ENCODE results near the gene SRSF3. TPM values are rescaled to one million over a fixed set of nuclear protein-coding genes. Genes with fewer than 3 reads are reported as not detected.

SRSF3 gene
- polyA plus RNA-seq, 1 donor from 2014 or later = 393 TPM

GRCh38 chr6:36560822-36561221 is 33.3 kb upstream of the SRSF3 start:
- Histone ChIP-seq H3K9me2 (ENCODE audit: insufficient read depth, low read length) (no peaks in the 10 kb centered on the region), H3K9me3 (ENCODE audit: low read length) (no peaks in the 10 kb centered on the region), H3K27me3 (ENCODE audit: insufficient read depth, low read depth, low read length) (no peaks in the 10 kb centered on the region), H3K27ac (ENCODE audit: low read length) (no peak overlapping the region), H2AFZ (ENCODE audit: low read depth, low read length) (no peak overlapping the region), H3K4me3 (ENCODE audit: low read length) (no peak overlapping the region), H4K20me1 (ENCODE audit: insufficient read depth) (no peaks in the 10 kb centered on the region), H3K79me2 (replicated peaks; ENCODE audit: insufficient read depth, low read length) (no peaks in the 10 kb centered on the region), H3K36me3 (ENCODE audit: insufficient read depth, low read length) (no peaks in the 10 kb centered on the region), H3K9ac (ENCODE audit: low read length) (no peak overlapping the region), H3F3A (ENCODE audit: insufficient read depth, low read length, poor library complexity, severe bottlenecking) (no peaks in the 10 kb centered on the region), H3K4me2 (ENCODE audit: low read length) (no peak overlapping the region)
- no peak for TF ChIP-seq POLR2AphosphoS5 (IDR thresholded peaks at IDR 0.05)
- no peak for TF ChIP-seq SMC3 (conservative IDR thresholded peaks at IDR 0.05; ENCODE audit: poor library complexity)
- no peak for TF ChIP-seq MXI1 (conservative IDR thresholded peaks at IDR 0.05; ENCODE audit: poor library complexity, severe bottlenecking)
- TF ChIP-seq EZH2 (IDR thresholded peaks at IDR 0.05; ENCODE audit: borderline replicate concordance, insufficient read depth, low read length, poor library complexity, severe bottlenecking) = no peak
- TF ChIP-seq RAD21 (conservative IDR thresholded peaks at IDR 0.05) = no peak
- TF ChIP-seq TAF1 (IDR thresholded peaks at IDR 0.05; ENCODE audit: low read depth) = no peak
- TF ChIP-seq CTCF (IDR thresholded peaks at IDR 0.05; ENCODE audit: poor library complexity, severe bottlenecking) = no peak
- no peak for TF ChIP-seq REST (IDR thresholded peaks at IDR 0.05; ENCODE audit: borderline replicate concordance)
- no peak for TF ChIP-seq EP300 (conservative IDR thresholded peaks at IDR 0.05; ENCODE audit: poor library complexity, severe bottlenecking)

- H3K79me2 ChIP-seq (replicated peaks; ENCODE audit: insufficient read depth, low read length) = no peaks in the 10 kb centered on the region
- H3K4me2 ChIP-seq (ENCODE audit: low read length) = no peak overlapping the region
- H3K27ac ChIP-seq (ENCODE audit: low read length) = no peak overlapping the region
- no peaks in the 10 kb centered on the region for H3K9me2 ChIP-seq (ENCODE audit: insufficient read depth, low read length)
- no peaks in the 10 kb centered on the region for H3F3A ChIP-seq (ENCODE audit: insufficient read depth, low read length, poor library complexity, severe bottlenecking)
- H4K20me1 ChIP-seq (ENCODE audit: insufficient read depth) = no peaks in the 10 kb centered on the region
- no peaks in the 10 kb centered on the region for H3K36me3 ChIP-seq (ENCODE audit: insufficient read depth, low read length)
- no peaks in the 10 kb centered on the region for H3K27me3 ChIP-seq (ENCODE audit: insufficient read depth, low read depth, low read length)
- no peak for TF ChIP-seq REST (IDR thresholded peaks at IDR 0.05; ENCODE audit: borderline replicate concordance)
- TF ChIP-seq TAF1 (IDR thresholded peaks at IDR 0.05; ENCODE audit: low read depth) = no peak
- no peak for TF ChIP-seq RAD21 (conservative IDR thresholded peaks at IDR 0.05)
- TF ChIP-seq EP300 (conservative IDR thresholded peaks at IDR 0.05; ENCODE audit: poor library complexity, severe bottlenecking) = no peak
- no peak for TF ChIP-seq EZH2 (IDR thresholded peaks at IDR 0.05; ENCODE audit: borderline replicate concordance, insufficient read depth, low read length, poor library complexity, severe bottlenecking)
- TF ChIP-seq POLR2AphosphoS5 (IDR thresholded peaks at IDR 0.05) = no peak
- H2AFZ ChIP-seq (ENCODE audit: low read depth, low read length) = no peak overlapping the region
- H3K4me3 ChIP-seq (ENCODE audit: low read length) = no peak overlapping the region
- no peaks in the 10 kb centered on the region for H3K9me3 ChIP-seq (ENCODE audit: low read length)
- no peak overlapping the region for H3K9ac ChIP-seq (ENCODE audit: low read length)
Observed at GRCh38 chr6:36563237-36563927, 30.8 kb upstream of the SRSF3 start.
